HG02943 (cell line): Measurements from ENCODE around the gene SPRYD3.

ENCODE experiments used
- ATAC-seq: cut with Tn5 transposase; IDR thresholded peaks from one replicate; pipeline ENCODE4 v1.9.1; 2021; ENCODE audit warnings: mild to moderate bottlenecking, low read depth, moderate library complexity; ENCODE audit not compliant: unreplicated experiment

SPRYD3 gene

GRCh38 chr12:53063708-53064612, 15.2 kb downstream of the SPRYD3 start:
- no peak for ATAC-seq

- no peak for ATAC-seq
Measured at GRCh38 chr12:53062977-53063707, 16.0 kb downstream of the SPRYD3 start.

GRCh38 chr12:53062011-53062961, 16.9 kb downstream of the SPRYD3 start:
- ATAC-seq: no peak

GRCh38 chr12:53061404-53062010, 17.7 kb downstream of the SPRYD3 start:
- no peak for ATAC-seq

GRCh38 chr12:53060721-53061276, 18.4 kb downstream of the SPRYD3 start:
- no peak for ATAC-seq

- ATAC-seq: no peak
Measured at GRCh38 chr12:53060064-53060720, 19.0 kb downstream of the SPRYD3 start.

GRCh38 chr12:53059434-53060063, 19.6 kb downstream of the SPRYD3 start:
- ATAC-seq: no peak

GRCh38 chr12:53058674-53059433, 20.3 kb downstream of the SPRYD3 start:
- no peak for ATAC-seq

- no peak for ATAC-seq
Measured at GRCh38 chr12:53057816-53058500, 21.2 kb downstream of the SPRYD3 start.

GRCh38 chr12:53056901-53057300, 22.3 kb downstream of the SPRYD3 start:
- ATAC-seq: no peak

GRCh38 chr12:53056296-53056695, 22.9 kb downstream of the SPRYD3 start:
- no peak for ATAC-seq

GRCh38 chr12:53055471-53056266, 23.5 kb downstream of the SPRYD3 start:
- no peak for ATAC-seq

- peak; percentile 84 for ATAC-seq
Measured at GRCh38 chr12:53054112-53054878, 24.9 kb downstream of the SPRYD3 start.

- no peak for ATAC-seq
Measured at GRCh38 chr12:53053218-53054111, 25.7 kb downstream of the SPRYD3 start.
